Measurements from ENCODE around the gene PSMA6. TPM values are rescaled to one million over a fixed set of nuclear protein-coding genes. Genes with fewer than 3 reads are reported as not detected.

The PSMA6 gene
- polyA plus RNA-seq, 1 donor (not counting 4 experiments of a cell fraction or from before 2014, with no cell fraction given): 326 TPM

DNA sequence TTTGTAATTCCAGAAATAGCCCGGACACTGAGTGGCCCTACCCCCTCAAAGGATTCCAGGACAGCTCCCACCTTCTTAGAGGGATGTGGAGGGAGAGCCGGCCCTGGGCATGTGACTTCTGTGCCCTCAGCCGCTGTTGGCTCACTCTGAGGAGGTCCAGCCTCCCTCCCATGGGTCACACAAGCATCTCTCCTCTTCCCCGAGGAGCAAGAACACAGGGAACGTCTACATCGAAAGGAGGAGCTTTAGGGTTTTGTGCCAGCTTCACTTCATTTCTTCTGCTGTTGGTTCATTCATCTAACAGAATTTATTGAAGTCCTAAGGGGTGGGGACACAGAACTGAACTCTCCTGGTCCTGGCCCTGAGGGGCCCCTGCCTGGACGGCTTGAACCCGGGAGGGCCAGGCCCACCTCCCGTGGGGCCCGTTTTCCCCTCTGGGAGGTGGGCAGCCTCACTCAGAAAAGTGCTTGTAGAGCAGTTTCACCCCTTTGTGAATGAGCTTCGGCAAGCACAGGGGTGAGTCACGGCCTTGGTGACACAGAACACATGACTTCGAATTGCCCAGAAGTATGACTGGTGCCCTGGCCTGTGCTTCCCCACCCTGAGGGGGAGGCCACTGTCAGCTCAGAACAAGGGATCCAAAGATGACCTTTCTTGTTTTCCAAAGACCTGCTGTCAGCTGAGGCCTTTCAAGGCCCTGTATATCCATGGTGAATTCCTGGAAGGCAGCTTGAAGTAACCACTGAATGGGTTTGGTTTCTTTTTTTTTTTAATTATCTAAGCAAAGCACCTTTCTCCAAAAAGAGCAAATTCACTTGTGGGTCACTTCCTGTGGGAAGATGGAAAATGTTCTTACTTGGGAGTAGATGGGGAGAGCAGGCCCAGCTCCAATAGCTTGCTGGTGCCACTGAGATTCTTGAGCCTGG lies 73.2 kb downstream of the PSMA6 start:
- Histone ChIP-seq H3K9me1 (ENCODE audit: control insufficient read depth, extremely low read depth, insufficient read depth, low read length) (peaks cover 3% of the 10 kb centered on the region), H3K9me3 (ENCODE audit: control insufficient read depth, low read depth, low read length) (no peaks in the 10 kb centered on the region), H3K4me3 (ENCODE audit: control insufficient read depth in 2 of 3, extremely low read depth in 1 of 3, insufficient read depth in 2 of 3, low read depth in 1 of 3, low read length in 3 of 3) (no peak overlapping the region), H3K9ac (ENCODE audit: control insufficient read depth, extremely low read depth, insufficient read depth, low read length) (peak overlapping the region; percentile 17), H4K20me1 (ENCODE audit: control insufficient read depth, extremely low read depth, insufficient read depth, low read length) (no peaks in the 10 kb centered on the region), H3K36me3 (ENCODE audit: control insufficient read depth in 2 of 2, extremely low read depth in 1 of 2, insufficient read depth in 2 of 2, low read length in 2 of 2) (no peaks in the 10 kb centered on the region), H3K79me2 (ENCODE audit: control insufficient read depth, insufficient read depth, low read length) (no peaks in the 10 kb centered on the region), H3K4me1 (ENCODE audit: control insufficient read depth, extremely low read depth, insufficient read depth, low read length) (peaks cover 29% of the 10 kb centered on the region), H3K27me3 (ENCODE audit: control insufficient read depth, extremely low read depth, insufficient read depth, low read length) (no peaks in the 10 kb centered on the region), H3K4me2 (ENCODE audit: control insufficient read depth, extremely low read depth, insufficient read depth, low read depth, low read length) (peak overlapping the region; percentile 39), H2AFZ (ENCODE audit: control insufficient read depth, low read length) (no peak overlapping the region), H3K27ac (ENCODE audit: control insufficient read depth, insufficient read depth, low read length) (peak overlapping the region; percentile 27)
- FAIRE-seq (peak; percentile 83), DNase-seq (ENCODE audit: low read depth, low spot score) (no peak)
- TF ChIP-seq, protein P1, sequence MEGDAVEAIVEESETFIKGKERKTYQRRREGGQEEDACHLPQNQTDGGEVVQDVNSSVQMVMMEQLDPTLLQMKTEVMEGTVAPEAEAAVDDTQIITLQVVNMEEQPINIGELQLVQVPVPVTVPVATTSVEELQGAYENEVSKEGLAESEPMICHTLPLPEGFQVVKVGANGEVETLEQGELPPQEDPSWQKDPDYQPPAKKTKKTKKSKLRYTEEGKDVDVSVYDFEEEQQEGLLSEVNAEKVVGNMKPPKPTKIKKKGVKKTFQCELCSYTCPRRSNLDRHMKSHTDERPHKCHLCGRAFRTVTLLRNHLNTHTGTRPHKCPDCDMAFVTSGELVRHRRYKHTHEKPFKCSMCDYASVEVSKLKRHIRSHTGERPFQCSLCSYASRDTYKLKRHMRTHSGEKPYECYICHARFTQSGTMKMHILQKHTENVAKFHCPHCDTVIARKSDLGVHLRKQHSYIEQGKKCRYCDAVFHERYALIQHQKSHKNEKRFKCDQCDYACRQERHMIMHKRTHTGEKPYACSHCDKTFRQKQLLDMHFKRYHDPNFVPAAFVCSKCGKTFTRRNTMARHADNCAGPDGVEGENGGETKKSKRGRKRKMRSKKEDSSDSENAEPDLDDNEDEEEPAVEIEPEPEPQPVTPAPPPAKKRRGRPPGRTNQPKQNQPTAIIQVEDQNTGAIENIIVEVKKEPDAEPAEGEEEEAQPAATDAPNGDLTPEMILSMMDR (optimal IDR thresholded peaks at IDR 0.05 in 1 of 3, IDR thresholded peaks at IDR 0.05 in 1 of 3, conservative IDR thresholded peaks at IDR 0.05 in 1 of 3; ENCODE audit: extremely low read depth in 1 of 3, insufficient read depth in 2 of 3, low read length in 3 of 3): no peak
- no peak for TF ChIP-seq EZH2 (IDR thresholded peaks at IDR 0.05; ENCODE audit: low read length)
- dilution Hi-C loops (cut with MboI; ENCODE audit: extremely low pct_ligation_motif_present, low sequenced_read_pairs): no loop called here

DNA sequence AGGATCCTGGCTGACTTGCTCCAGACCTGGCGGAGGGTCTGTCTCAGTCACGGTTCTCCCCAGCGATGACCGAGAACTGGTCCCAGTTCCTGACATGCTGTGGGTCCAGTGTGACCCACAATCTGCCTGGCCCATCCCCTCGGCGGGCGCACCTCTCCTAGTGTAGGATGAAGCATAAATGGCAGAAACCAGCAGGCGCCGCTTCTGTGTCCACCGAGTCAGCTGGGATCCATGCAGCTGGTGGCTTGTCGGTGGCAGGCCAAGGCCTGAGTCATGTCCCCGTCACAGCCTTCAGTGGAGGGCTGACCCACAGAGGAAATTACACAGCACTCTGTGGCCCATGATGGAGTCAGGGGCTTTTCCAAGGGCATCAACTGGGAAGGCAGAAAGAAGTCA lies 73.9 kb downstream of the PSMA6 start:
- H3K9me1 ChIP-seq (ENCODE audit: control insufficient read depth, extremely low read depth, insufficient read depth, low read length): peaks cover 3% of the 10 kb centered on the region
- DNase-seq (ENCODE audit: low read depth, low spot score): no peak
- H3K27ac ChIP-seq (ENCODE audit: control insufficient read depth, insufficient read depth, low read length): peak overlapping the region; percentile 2
- no peak for TF ChIP-seq EZH2 (IDR thresholded peaks at IDR 0.05; ENCODE audit: low read length)
- TF ChIP-seq, protein P1 (optimal IDR thresholded peaks at IDR 0.05 in 1 of 3, IDR thresholded peaks at IDR 0.05 in 1 of 3, conservative IDR thresholded peaks at IDR 0.05 in 1 of 3; ENCODE audit: extremely low read depth in 1 of 3, insufficient read depth in 2 of 3, low read length in 3 of 3): no peak
- FAIRE-seq: no peak
- no peaks in the 10 kb centered on the region for H3K27me3 ChIP-seq (ENCODE audit: control insufficient read depth, extremely low read depth, insufficient read depth, low read length)
- H3K4me1 ChIP-seq (ENCODE audit: control insufficient read depth, extremely low read depth, insufficient read depth, low read length): peaks cover 26% of the 10 kb centered on the region
- H3K9ac ChIP-seq (ENCODE audit: control insufficient read depth, extremely low read depth, insufficient read depth, low read length): no peak overlapping the region
- H3K4me3 ChIP-seq (ENCODE audit: control insufficient read depth in 2 of 3, extremely low read depth in 1 of 3, insufficient read depth in 2 of 3, low read depth in 1 of 3, low read length in 3 of 3): no peak overlapping the region
- dilution Hi-C loops (cut with MboI; ENCODE audit: extremely low pct_ligation_motif_present, low sequenced_read_pairs): no loop called here
- H3K79me2 ChIP-seq (ENCODE audit: control insufficient read depth, insufficient read depth, low read length): no peaks in the 10 kb centered on the region
- H3K36me3 ChIP-seq (ENCODE audit: control insufficient read depth in 2 of 2, extremely low read depth in 1 of 2, insufficient read depth in 2 of 2, low read length in 2 of 2): no peaks in the 10 kb centered on the region
- H3K9me3 ChIP-seq (ENCODE audit: control insufficient read depth, low read depth, low read length): no peaks in the 10 kb centered on the region
- no peaks in the 10 kb centered on the region for H4K20me1 ChIP-seq (ENCODE audit: control insufficient read depth, extremely low read depth, insufficient read depth, low read length)
- no peak overlapping the region for H3K4me2 ChIP-seq (ENCODE audit: control insufficient read depth, extremely low read depth, insufficient read depth, low read depth, low read length)
- no peak overlapping the region for H2AFZ ChIP-seq (ENCODE audit: control insufficient read depth, low read length)
